HepG2 (cell line): ENCODE results near the gene THRA. TPM values are rescaled to one million over a fixed set of nuclear protein-coding genes. Genes with fewer than 3 reads are reported as not detected.
A peak's percentile ranks its signal among the peaks of the same experiment; 100 is the strongest.

Experiments
- CCDC6 ChIP-seq: sonication (generic); formaldehyde crosslinking; IDR thresholded peaks from 2 replicates; pipeline ENCODE4 v1.8.1; 2022; ENCODE audit warnings: mild to moderate bottlenecking, missing genetic modification reagents, moderate library complexity
- GPBP1L1 ChIP-seq: sonication (generic); formaldehyde crosslinking; IDR thresholded peaks from 2 replicates; pipeline ENCODE4 v1.5.0; 2020; ENCODE audit warnings: mild to moderate bottlenecking, missing genetic modification reagents
- HMGXB4 ChIP-seq, 2 experiments: sonication (generic) in 1 of 2; formaldehyde crosslinking in 1 of 2; IDR thresholded peaks; 2 replicates each; pipeline versions ENCODE4 v1.4.0 to v1.6.1; 2018 to 2020; ENCODE audit warnings: missing genetic modification reagents in 2 of 2, borderline replicate concordance in 1 of 2, low read depth in 1 of 2, mild to moderate bottlenecking in 1 of 2, missing biosample characterization in 1 of 2
- KMT2A ChIP-seq: sonication (generic); formaldehyde crosslinking; IDR thresholded peaks from 2 replicates; pipeline ENCODE4 v1.4.0; 2020; ENCODE audit warnings: missing genetic modification reagents
- TBX3 ChIP-seq: fragments of 450-650 bp; IDR thresholded peaks from 2 replicates; pipeline ENCODE4 v1.6.1; 2017; ENCODE audit warnings: antibody characterized with exemption, mild to moderate bottlenecking, inconsistent platforms, borderline replicate concordance
- TEF ChIP-seq: sonication (generic); formaldehyde crosslinking; IDR thresholded peaks from 2 replicates; pipeline ENCODE4 v1.5.0; 2020; ENCODE audit warnings: missing genetic modification reagents
- ZBTB26 ChIP-seq: IDR thresholded peaks from 2 replicates; pipeline ENCODE4 v1.6.1; 2016; ENCODE audit warnings: missing compliant biosample characterization, missing genetic modification reagents, borderline replicate concordance
- ZNF570 ChIP-seq: sonication (generic); formaldehyde crosslinking; IDR thresholded peaks from 2 replicates; pipeline ENCODE4 v1.4.0; 2020; ENCODE audit warnings: mild to moderate bottlenecking, missing genetic modification reagents, borderline replicate concordance
- polyA plus RNA-seq, 8 experiments: library from polyadenylated mRNA; depleted of rRNA in 3 of 8; stranded (reverse) in 7 of 8; unstranded in 1 of 8; fragments of >200 nt; fragmentation: Illumina TruSeq in 4 of 8; extraction: Trizol in 4 of 8; gene quantifications; 2 replicates each; pipeline versions ENCODE4 v1.2.1 to v1.2.3, GENCODE V29; 2011 to 2016; ENCODE audit warnings: low read depth in 4 of 8, missing spikeins in 1 of 8, mixed read lengths in 1 of 8; ENCODE audit not compliant: insufficient read depth in 1 of 8
- total RNA-seq, 5 experiments: library from RNA; depleted of rRNA; stranded (reverse); fragments of >200 nt; fragmentation: Illumina TruSeq; extraction: Trizol; gene quantifications; 2 replicates each; pipeline ENCODE4 v1.2.3, GENCODE V29; 2016; ENCODE audit warnings: low read depth in 1 of 5
- TF ChIP-seq, protein P1 (sequence below): sonication (generic); formaldehyde crosslinking; IDR thresholded peaks from 2 replicates; pipeline ENCODE4 v1.4.0; 2020; ENCODE audit warnings: mild to moderate bottlenecking, missing genetic modification reagents
- TF ChIP-seq, protein P2 (sequence below): sonication (generic); formaldehyde crosslinking; IDR thresholded peaks from one replicate; pipeline ENCODE4 v1.5.1; 2020; ENCODE audit warnings: mild to moderate bottlenecking, missing genetic modification reagents; ENCODE audit errors: not compliant biosample characterization

The THRA gene
- total and polyA plus RNA-seq, 2 of the 13 experiments (the other 11 are each of a cell fraction or from before 2014, with no cell fraction given): 8.0 to 9.9 TPM

DNA sequence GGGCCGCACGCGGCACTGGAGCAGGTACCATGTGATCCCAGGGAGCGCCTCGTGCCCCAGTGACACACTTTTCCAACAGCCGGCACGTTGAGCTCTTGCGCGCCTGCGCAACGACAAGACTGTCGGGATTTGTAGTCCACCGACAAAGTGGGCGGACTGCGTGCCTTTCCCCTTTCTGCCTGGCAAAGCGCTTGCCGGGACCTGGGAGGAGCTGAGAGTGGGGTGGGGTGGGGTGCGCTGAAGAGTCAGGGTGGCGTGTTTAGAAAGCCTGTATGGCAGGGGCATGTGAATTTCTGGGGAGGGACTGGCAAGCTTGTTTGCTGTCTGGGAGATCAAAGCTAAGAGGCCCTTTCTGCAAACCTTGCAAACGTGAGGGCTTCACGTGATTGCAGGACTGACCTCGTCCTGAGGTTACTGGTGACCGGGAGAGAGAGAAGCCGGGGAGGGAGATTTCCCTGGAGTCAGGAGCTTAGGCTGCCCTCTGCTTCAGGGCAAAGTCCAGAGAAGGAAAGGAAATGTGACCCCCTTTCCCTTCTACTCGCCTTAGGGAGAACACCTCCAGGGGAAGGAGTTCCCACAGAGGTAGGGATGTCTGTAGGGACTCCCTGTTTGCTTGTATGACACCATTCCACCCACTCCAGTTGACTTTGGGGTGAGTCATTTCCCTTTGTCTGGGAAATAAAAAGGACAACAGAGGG, 38.1 kb downstream of the THRA start (continued):
- TF ChIP-seq, protein P1, sequence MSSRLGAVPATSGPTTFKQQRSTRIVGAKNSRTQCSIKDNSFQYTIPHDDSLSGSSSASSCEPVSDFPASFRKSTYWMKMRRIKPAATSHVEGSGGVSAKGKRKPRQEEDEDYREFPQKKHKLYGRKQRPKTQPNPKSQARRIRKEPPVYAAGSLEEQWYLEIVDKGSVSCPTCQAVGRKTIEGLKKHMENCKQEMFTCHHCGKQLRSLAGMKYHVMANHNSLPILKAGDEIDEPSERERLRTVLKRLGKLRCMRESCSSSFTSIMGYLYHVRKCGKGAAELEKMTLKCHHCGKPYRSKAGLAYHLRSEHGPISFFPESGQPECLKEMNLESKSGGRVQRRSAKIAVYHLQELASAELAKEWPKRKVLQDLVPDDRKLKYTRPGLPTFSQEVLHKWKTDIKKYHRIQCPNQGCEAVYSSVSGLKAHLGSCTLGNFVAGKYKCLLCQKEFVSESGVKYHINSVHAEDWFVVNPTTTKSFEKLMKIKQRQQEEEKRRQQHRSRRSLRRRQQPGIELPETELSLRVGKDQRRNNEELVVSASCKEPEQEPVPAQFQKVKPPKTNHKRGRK (CRISPR knock-in tag): no peak
- no peak; the same call in 1 of the 2 replicates for TF ChIP-seq KMT2A
- TF ChIP-seq CCDC6 (CRISPR knock-in tag): peak; percentile 98
- TF ChIP-seq, protein P2, sequence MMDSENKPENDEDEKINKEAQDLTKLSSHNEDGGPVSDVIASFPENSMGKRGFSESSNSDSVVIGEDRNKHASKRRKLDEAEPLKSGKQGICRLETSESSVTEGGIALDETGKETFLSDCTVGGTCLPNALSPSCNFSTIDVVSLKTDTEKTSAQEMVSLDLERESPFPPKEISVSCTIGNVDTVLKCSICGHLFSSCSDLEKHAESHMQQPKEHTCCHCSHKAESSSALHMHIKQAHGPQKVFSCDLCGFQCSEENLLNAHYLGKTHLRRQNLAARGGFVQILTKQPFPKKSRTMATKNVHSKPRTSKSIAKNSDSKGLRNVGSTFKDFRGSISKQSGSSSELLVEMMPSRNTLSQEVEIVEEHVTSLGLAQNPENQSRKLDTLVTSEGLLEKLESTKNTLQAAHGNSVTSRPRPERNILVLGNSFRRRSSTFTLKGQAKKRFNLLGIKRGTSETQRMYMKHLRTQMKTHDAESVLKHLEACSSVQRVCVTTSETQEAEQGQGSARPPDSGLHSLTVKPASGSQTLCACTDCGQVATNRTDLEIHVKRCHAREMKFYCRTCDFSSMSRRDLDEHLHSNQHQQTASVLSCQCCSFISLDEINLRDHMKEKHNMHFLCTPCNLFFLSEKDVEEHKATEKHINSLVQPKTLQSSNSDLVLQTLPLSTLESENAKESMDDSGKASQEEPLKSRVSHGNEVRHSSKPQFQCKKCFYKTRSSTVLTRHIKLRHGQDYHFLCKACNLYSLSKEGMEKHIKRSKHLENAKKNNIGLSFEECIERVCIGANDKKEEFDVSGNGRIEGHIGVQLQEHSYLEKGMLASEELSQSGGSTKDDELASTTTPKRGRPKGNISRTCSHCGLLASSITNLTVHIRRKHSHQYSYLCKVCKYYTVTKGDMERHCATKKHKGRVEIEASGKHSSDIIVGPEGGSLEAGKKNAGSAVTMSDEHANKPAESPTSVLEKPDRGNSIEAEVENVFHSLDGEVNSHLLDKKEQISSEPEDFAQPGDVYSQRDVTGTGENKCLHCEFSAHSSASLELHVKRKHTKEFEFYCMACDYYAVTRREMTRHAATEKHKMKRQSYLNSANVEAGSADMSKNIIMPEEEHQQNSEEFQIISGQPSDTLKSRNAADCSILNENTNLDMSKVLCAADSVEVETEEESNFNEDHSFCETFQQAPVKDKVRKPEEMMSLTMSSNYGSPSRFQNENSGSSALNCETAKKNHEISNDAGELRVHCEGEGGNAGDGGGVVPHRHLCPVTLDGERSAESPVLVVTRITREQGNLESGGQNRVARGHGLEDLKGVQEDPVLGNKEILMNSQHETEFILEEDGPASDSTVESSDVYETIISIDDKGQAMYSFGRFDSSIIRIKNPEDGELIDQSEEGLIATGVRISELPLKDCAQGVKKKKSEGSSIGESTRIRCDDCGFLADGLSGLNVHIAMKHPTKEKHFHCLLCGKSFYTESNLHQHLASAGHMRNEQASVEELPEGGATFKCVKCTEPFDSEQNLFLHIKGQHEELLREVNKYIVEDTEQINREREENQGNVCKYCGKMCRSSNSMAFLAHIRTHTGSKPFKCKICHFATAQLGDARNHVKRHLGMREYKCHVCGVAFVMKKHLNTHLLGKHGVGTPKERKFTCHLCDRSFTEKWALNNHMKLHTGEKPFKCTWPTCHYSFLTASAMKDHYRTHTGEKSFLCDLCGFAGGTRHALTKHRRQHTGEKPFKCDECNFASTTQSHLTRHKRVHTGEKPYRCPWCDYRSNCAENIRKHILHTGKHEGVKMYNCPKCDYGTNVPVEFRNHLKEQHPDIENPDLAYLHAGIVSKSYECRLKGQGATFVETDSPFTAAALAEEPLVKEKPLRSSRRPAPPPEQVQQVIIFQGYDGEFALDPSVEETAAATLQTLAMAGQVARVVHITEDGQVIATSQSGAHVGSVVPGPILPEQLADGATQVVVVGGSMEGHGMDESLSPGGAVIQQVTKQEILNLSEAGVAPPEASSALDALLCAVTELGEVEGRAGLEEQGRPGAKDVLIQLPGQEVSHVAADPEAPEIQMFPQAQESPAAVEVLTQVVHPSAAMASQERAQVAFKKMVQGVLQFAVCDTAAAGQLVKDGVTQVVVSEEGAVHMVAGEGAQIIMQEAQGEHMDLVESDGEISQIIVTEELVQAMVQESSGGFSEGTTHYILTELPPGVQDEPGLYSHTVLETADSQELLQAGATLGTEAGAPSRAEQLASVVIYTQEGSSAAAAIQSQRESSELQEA: peak; percentile 26
- TF ChIP-seq TBX3: peak; percentile 91
- TF ChIP-seq TEF (CRISPR knock-in tag): peak; percentile 90; the same call in 1 of the 2 replicates
- TF ChIP-seq HMGXB4 (CRISPR knock-in tag; IDR thresholded peaks at IDR 0.05; ENCODE audit: borderline replicate concordance in 1 of 2, low read depth in 1 of 2): peak; percentile 66 to 89; a peak in 3 of 4 replicates
- TF ChIP-seq ZBTB26 (CRISPR knock-in tag): peak; percentile 82; the same call in 1 of the 2 replicates
- TF ChIP-seq GPBP1L1 (CRISPR knock-in tag): no peak
- peak; percentile 99 for TF ChIP-seq ZNF570 (CRISPR knock-in tag)
